IPS-18c (cell line): ENCODE measurements around the gene RRP1B.
"Not testable (repeated sequence)": the region's sequence is repeated elsewhere in the genome, so short reads cannot be mapped to it uniquely, and the experiment has no call there.

Experiments used
- H3K4me3 ChIP-seq: 2 replicates; pipeline ENCODE4 v1.7.0; 2013; ENCODE audit warnings: low read depth, mild to moderate bottlenecking, low read length, moderate library complexity; ENCODE audit not compliant: insufficient read depth
- H3K9me3 ChIP-seq: one replicate; pipeline ENCODE4 v1.6.1; 2013; ENCODE audit warnings: mild to moderate bottlenecking, low read length, moderate library complexity; ENCODE audit not compliant: control insufficient read depth, insufficient read depth

RRP1B gene

GRCh38 chr21:43687566-43688399 is 28.4 kb downstream of the RRP1B start:
- Histone ChIP-seq H3K4me3 (no peak overlapping the region), H3K9me3 (no peaks in the 10 kb centered on the region)

GRCh38 chr21:43688906-43689305 is 29.5 kb downstream of the RRP1B start:
- Histone ChIP-seq H3K9me3 (no peaks in the 10 kb centered on the region), H3K4me3 (no peak overlapping the region)

GRCh38 chr21:43689556-43690337 is 30.4 kb downstream of the RRP1B start:
- Histone ChIP-seq H3K4me3 (no peak overlapping the region), H3K9me3 (no peaks in the 10 kb centered on the region)

- no peak overlapping the region for H3K4me3 ChIP-seq
These were observed 31.0 kb downstream of the RRP1B start for GRCh38 chr21:43690346-43690745.

GRCh38 chr21:43691086-43691795 is 31.9 kb downstream of the RRP1B start:
- Histone ChIP-seq H3K4me3 (no peak overlapping the region), H3K9me3 (no peaks in the 10 kb centered on the region)

More at GRCh38 chr21:43690346-43690745, 31.0 kb downstream of the RRP1B start:
- H3K9me3 ChIP-seq = no peaks in the 10 kb centered on the region

GRCh38 chr21:43691801-43692200 is 32.4 kb downstream of the RRP1B start:
- no peaks in the 10 kb centered on the region for H3K9me3 ChIP-seq
- no peak overlapping the region for H3K4me3 ChIP-seq

- Histone ChIP-seq H3K4me3 (no peak overlapping the region), H3K9me3 (no peaks in the 10 kb centered on the region)
These were observed 33.6 kb downstream of the RRP1B start for GRCh38 chr21:43692949-43693348.

GRCh38 chr21:43693981-43694380 is 34.6 kb downstream of the RRP1B start:
- Histone ChIP-seq H3K4me3 (no peak overlapping the region), H3K9me3 (no peaks in the 10 kb centered on the region)

GRCh38 chr21:43694437-43695079 is 35.2 kb downstream of the RRP1B start:
- Histone ChIP-seq H3K4me3 (no peak overlapping the region), H3K9me3 (no peaks in the 10 kb centered on the region)

GRCh38 chr21:43696214-43696613 is 36.9 kb downstream of the RRP1B start:
- Histone ChIP-seq H3K4me3 (no peak overlapping the region), H3K9me3 (no peaks in the 10 kb centered on the region)

GRCh38 chr21:43697758-43698643 is 38.6 kb downstream of the RRP1B start:
- no peaks in the 10 kb centered on the region for H3K9me3 ChIP-seq
- H3K4me3 ChIP-seq = no peak overlapping the region

GRCh38 chr21:43699492-43699777 is 40.1 kb downstream of the RRP1B start:
- H3K9me3 ChIP-seq, H3K4me3 ChIP-seq: not testable (repeated sequence)

- Histone ChIP-seq H3K9me3 (no peaks in the 10 kb centered on the region), H3K4me3 (no peak overlapping the region)
These were observed 40.7 kb downstream of the RRP1B start for GRCh38 chr21:43699933-43700599.

- no peak overlapping the region for H3K4me3 ChIP-seq
- no peaks in the 10 kb centered on the region for H3K9me3 ChIP-seq
These were observed 42.8 kb downstream of the RRP1B start for GRCh38 chr21:43701936-43702784.

GRCh38 chr21:43702785-43703034 is 43.4 kb downstream of the RRP1B start:
- Histone ChIP-seq H3K9me3 (no peaks in the 10 kb centered on the region), H3K4me3 (no peak overlapping the region)
